ENCODE results near the gene VGLL4. TPM values are rescaled to one million over a fixed set of nuclear protein-coding genes. Genes with fewer than 3 reads are reported as not detected.

The VGLL4 gene
- polyA plus RNA-seq, 1 donor from 2014 or later = 113 TPM

DNA sequence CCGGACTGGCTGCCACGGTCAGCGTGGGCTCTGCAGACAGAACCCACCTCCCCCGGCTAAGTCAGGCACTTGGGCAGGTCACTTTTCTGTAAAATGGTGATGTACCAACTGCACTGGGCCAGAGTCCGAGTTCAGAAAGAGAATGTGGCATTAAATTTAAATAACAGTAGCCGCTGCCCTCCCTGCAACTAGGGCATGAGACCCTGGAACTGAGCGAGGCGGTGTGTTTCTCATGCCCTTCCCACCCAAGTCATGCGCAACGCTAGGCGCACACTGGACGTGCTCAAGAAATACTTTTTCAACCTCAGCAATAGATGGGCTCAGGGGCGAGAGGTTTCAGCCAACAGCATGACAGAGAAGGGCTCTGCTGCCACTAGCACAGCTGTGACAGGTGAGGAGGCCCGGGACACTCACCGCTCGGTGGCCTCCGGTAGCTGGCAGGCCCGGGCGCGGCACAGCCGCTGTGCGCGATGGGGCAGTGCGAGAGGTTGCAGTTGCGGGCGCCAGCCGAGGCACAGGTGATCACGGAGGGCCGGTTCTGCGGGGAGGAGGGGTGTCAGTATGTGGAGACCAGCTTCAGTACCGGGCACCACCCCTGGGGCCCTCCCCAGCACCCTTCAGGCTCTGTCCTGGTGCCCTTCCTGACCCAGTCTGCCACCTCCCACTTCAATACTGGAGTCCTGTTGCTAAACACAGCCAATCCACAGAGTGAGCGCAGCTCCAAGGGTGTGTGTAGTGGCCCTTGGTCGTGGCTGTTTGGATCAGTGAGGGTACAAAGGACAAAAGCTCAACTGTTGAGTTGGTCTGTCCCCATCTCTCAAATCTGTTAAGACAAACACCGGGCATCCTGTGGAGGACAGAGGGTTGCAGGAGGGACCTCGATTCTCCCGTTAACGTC, 84.5 kb downstream of the VGLL4 start:
- Histone ChIP-seq H3F3A (ENCODE audit: insufficient read depth, low read length, poor library complexity, severe bottlenecking) (no peaks in the 10 kb centered on the region), H3K9me2 (ENCODE audit: insufficient read depth, low read length) (no peaks in the 10 kb centered on the region), H3K27ac (ENCODE audit: low read length) (no peak overlapping the region), H4K20me1 (ENCODE audit: insufficient read depth) (no peaks in the 10 kb centered on the region), H3K4me2 (ENCODE audit: low read length) (no peak overlapping the region), H3K27me3 (ENCODE audit: insufficient read depth, low read depth, low read length) (no peaks in the 10 kb centered on the region), H2AFZ (ENCODE audit: low read depth, low read length) (no peak overlapping the region), H3K9me3 (ENCODE audit: low read length) (no peaks in the 10 kb centered on the region), H3K4me3 (ENCODE audit: low read length) (no peak overlapping the region), H3K36me3 (ENCODE audit: insufficient read depth, low read length) (no peaks in the 10 kb centered on the region), H3K79me2 (replicated peaks; ENCODE audit: insufficient read depth, low read length) (no peaks in the 10 kb centered on the region), H3K9ac (ENCODE audit: low read length) (no peak overlapping the region)
- TF ChIP-seq SMC3 (conservative IDR thresholded peaks at IDR 0.05; ENCODE audit: poor library complexity) (no peak), MXI1 (conservative IDR thresholded peaks at IDR 0.05; ENCODE audit: poor library complexity, severe bottlenecking) (no peak), RAD21 (conservative IDR thresholded peaks at IDR 0.05) (no peak), EZH2 (IDR thresholded peaks at IDR 0.05; ENCODE audit: borderline replicate concordance, insufficient read depth, low read length, poor library complexity, severe bottlenecking) (no peak), TAF1 (IDR thresholded peaks at IDR 0.05; ENCODE audit: low read depth) (no peak), EP300 (conservative IDR thresholded peaks at IDR 0.05; ENCODE audit: poor library complexity, severe bottlenecking) (no peak), POLR2AphosphoS5 (IDR thresholded peaks at IDR 0.05) (no peak)
- TF ChIP-seq, protein P1, sequence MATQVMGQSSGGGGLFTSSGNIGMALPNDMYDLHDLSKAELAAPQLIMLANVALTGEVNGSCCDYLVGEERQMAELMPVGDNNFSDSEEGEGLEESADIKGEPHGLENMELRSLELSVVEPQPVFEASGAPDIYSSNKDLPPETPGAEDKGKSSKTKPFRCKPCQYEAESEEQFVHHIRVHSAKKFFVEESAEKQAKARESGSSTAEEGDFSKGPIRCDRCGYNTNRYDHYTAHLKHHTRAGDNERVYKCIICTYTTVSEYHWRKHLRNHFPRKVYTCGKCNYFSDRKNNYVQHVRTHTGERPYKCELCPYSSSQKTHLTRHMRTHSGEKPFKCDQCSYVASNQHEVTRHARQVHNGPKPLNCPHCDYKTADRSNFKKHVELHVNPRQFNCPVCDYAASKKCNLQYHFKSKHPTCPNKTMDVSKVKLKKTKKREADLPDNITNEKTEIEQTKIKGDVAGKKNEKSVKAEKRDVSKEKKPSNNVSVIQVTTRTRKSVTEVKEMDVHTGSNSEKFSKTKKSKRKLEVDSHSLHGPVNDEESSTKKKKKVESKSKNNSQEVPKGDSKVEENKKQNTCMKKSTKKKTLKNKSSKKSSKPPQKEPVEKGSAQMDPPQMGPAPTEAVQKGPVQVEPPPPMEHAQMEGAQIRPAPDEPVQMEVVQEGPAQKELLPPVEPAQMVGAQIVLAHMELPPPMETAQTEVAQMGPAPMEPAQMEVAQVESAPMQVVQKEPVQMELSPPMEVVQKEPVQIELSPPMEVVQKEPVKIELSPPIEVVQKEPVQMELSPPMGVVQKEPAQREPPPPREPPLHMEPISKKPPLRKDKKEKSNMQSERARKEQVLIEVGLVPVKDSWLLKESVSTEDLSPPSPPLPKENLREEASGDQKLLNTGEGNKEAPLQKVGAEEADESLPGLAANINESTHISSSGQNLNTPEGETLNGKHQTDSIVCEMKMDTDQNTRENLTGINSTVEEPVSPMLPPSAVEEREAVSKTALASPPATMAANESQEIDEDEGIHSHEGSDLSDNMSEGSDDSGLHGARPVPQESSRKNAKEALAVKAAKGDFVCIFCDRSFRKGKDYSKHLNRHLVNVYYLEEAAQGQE (IDR thresholded peaks at IDR 0.05; ENCODE audit: borderline replicate concordance) = no peak
- TF ChIP-seq, protein P2, sequence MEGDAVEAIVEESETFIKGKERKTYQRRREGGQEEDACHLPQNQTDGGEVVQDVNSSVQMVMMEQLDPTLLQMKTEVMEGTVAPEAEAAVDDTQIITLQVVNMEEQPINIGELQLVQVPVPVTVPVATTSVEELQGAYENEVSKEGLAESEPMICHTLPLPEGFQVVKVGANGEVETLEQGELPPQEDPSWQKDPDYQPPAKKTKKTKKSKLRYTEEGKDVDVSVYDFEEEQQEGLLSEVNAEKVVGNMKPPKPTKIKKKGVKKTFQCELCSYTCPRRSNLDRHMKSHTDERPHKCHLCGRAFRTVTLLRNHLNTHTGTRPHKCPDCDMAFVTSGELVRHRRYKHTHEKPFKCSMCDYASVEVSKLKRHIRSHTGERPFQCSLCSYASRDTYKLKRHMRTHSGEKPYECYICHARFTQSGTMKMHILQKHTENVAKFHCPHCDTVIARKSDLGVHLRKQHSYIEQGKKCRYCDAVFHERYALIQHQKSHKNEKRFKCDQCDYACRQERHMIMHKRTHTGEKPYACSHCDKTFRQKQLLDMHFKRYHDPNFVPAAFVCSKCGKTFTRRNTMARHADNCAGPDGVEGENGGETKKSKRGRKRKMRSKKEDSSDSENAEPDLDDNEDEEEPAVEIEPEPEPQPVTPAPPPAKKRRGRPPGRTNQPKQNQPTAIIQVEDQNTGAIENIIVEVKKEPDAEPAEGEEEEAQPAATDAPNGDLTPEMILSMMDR (IDR thresholded peaks at IDR 0.05; ENCODE audit: poor library complexity, severe bottlenecking) = no peak

DNA sequence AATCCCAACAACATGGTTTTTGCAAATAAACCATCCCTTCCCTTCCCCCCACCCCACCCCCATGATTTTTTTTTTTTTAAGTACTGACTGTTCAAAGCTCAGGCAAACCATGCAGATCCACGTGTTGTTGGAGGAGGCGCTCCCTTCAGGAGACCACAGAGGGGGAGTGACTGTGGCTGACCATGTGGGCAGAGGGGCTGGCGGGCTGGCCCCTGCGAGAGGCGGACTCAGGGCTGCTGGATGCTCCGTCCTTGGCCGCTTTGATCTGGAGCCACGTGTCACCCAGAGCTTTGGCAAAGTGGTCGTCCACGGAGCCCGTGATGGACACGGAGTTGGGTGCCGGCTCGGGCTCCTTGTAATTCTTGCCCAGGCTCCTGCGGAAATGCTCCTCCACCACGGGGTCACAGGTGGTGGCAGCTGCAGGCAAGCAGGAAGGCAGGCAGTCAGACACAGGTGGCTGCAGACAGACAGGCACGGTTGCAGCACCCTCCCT, 85.3 kb downstream of the VGLL4 start:
- Histone ChIP-seq H4K20me1 (ENCODE audit: insufficient read depth) (no peaks in the 10 kb centered on the region), H3K9me3 (ENCODE audit: low read length) (no peaks in the 10 kb centered on the region), H3K36me3 (ENCODE audit: insufficient read depth, low read length) (no peaks in the 10 kb centered on the region), H3K4me3 (ENCODE audit: low read length) (no peak overlapping the region), H3K4me2 (ENCODE audit: low read length) (no peak overlapping the region), H3K9me2 (ENCODE audit: insufficient read depth, low read length) (no peaks in the 10 kb centered on the region), H2AFZ (ENCODE audit: low read depth, low read length) (no peak overlapping the region), H3K27ac (ENCODE audit: low read length) (no peak overlapping the region), H3K27me3 (ENCODE audit: insufficient read depth, low read depth, low read length) (no peaks in the 10 kb centered on the region), H3F3A (ENCODE audit: insufficient read depth, low read length, poor library complexity, severe bottlenecking) (no peaks in the 10 kb centered on the region), H3K79me2 (replicated peaks; ENCODE audit: insufficient read depth, low read length) (no peaks in the 10 kb centered on the region), H3K9ac (ENCODE audit: low read length) (no peak overlapping the region)
- TF ChIP-seq POLR2AphosphoS5 (IDR thresholded peaks at IDR 0.05) = no peak
- TF ChIP-seq SMC3 (conservative IDR thresholded peaks at IDR 0.05; ENCODE audit: poor library complexity) = no peak
- no peak for TF ChIP-seq EP300 (conservative IDR thresholded peaks at IDR 0.05; ENCODE audit: poor library complexity, severe bottlenecking)
- TF ChIP-seq, protein P2 (IDR thresholded peaks at IDR 0.05; ENCODE audit: poor library complexity, severe bottlenecking) = no peak
- TF ChIP-seq MXI1 (conservative IDR thresholded peaks at IDR 0.05; ENCODE audit: poor library complexity, severe bottlenecking) = no peak
- no peak for TF ChIP-seq TAF1 (IDR thresholded peaks at IDR 0.05; ENCODE audit: low read depth)
- TF ChIP-seq RAD21 (conservative IDR thresholded peaks at IDR 0.05) = no peak
- TF ChIP-seq, protein P1 (IDR thresholded peaks at IDR 0.05; ENCODE audit: borderline replicate concordance) = no peak
- no peak for TF ChIP-seq EZH2 (IDR thresholded peaks at IDR 0.05; ENCODE audit: borderline replicate concordance, insufficient read depth, low read length, poor library complexity, severe bottlenecking)
